ENCODE data around the gene SLC27A2.

The SLC27A2 gene

GRCh38 chr15:50281427-50281826 is 99.4 kb downstream of the SLC27A2 start:
- no peak for DNase-seq
